SK-N-MC (cell line): ENCODE results near the gene CD200.

Experiments used
- EZH2 ChIP-seq: fragments of 200-600 bp; sonication (generic); IDR thresholded peaks from one replicate; pipeline ENCODE4 v1.6.1; 2017; ENCODE audit warnings: antibody characterized with exemption
- POLR2AphosphoS5 ChIP-seq: IDR thresholded peaks from 2 replicates; pipeline ENCODE4 v1.6.1; 2012; ENCODE audit warnings: mild to moderate bottlenecking, low read depth, low read length, borderline replicate concordance

DNA sequence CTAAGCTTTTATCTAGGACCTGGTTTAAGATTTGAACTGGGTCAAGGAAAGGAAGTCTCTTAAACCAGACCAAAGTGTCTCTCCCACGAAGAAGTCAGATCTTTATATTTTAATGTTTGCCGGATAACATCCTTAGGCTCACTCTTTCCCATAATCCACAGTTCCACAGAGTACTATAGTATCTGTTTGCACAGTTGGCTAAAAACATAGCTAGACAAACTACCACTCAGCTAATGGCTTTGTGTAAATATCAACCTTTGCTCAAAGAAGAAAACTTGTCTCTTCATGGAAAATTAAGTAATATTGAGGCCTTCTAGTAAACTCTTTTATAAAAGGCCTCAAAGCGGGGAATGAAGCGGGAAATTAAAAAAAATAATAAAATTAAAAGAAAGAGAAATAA, 25.4 kb upstream of the CD200 start:
- TF ChIP-seq POLR2AphosphoS5 (no peak), EZH2 (no peak)
